GM13977 (cell line): ENCODE results near the gene ZDHHC22.

ENCODE experiments used
- DNase-seq: peaks from one replicate; pipeline ENCODE4 v3.0.0; 2012; ENCODE audit warnings: low spot score
- in situ Hi-C: fragments of 300-500 bp; cut with MboI; formaldehyde crosslinking; loops from one replicate; pipeline ENCODE4 v1.12.0; 2022; ENCODE audit warnings: low sequenced_read_pairs, low pct_unique_long_range_greater_than_20kb, mixed read lengths, inconsistent platforms; ENCODE audit not compliant: unreplicated experiment
- TF ChIP-seq, protein P1 (sequence below): IDR thresholded peaks from 2 replicates; pipeline ENCODE4 v1.5.1; 2012; ENCODE audit warnings: mild to moderate bottlenecking, control low read depth; ENCODE audit not compliant: insufficient read depth; ENCODE audit errors: extremely low read depth, missing control alignments

The ZDHHC22 gene

DNA sequence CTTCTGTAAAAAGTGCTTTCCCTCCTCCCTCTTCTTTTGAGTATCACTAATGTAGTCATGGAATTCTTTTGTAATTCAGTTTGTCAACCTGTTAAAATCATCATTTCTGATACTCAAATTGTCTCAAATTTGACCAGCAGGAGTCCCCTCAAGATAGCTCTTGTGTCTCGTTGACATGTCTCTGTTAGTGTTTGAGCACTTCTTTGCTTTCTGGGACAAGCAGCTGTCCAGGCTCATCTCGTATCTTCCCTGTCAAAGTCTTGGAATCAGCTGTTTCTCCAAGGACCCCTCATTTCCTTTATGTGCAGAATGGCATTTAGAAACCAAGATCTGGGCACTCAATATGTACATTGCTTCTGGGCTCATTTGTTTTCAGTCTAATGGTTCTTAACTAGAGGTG lies 32.8 kb downstream of the ZDHHC22 start:
- in situ Hi-C loops, result no loop called here
- no peak for DNase-seq
- TF ChIP-seq, protein P1, sequence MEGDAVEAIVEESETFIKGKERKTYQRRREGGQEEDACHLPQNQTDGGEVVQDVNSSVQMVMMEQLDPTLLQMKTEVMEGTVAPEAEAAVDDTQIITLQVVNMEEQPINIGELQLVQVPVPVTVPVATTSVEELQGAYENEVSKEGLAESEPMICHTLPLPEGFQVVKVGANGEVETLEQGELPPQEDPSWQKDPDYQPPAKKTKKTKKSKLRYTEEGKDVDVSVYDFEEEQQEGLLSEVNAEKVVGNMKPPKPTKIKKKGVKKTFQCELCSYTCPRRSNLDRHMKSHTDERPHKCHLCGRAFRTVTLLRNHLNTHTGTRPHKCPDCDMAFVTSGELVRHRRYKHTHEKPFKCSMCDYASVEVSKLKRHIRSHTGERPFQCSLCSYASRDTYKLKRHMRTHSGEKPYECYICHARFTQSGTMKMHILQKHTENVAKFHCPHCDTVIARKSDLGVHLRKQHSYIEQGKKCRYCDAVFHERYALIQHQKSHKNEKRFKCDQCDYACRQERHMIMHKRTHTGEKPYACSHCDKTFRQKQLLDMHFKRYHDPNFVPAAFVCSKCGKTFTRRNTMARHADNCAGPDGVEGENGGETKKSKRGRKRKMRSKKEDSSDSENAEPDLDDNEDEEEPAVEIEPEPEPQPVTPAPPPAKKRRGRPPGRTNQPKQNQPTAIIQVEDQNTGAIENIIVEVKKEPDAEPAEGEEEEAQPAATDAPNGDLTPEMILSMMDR, result no peak

DNA sequence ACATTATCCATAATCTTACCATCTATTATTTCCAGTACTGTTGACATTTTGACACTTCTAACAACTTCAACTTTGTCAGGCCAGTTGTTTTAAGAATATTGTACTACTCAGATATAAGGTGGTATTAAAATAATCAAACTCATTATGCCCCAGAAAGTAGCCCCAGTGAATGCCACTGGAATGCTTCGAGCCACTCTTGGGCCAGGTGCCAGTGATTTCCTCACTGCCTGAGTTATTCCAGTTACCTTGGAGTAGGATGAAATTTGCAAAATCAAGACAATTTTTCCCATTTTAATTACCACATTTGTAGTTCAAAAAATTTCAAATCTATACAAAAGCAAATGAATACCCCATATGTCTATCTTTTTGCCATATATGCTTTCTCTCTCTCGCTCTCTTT lies 34.4 kb downstream of the ZDHHC22 start:
- DNase-seq, result no peak
- TF ChIP-seq, protein P1, result no peak
- in situ Hi-C loops, result no loop called here

DNA sequence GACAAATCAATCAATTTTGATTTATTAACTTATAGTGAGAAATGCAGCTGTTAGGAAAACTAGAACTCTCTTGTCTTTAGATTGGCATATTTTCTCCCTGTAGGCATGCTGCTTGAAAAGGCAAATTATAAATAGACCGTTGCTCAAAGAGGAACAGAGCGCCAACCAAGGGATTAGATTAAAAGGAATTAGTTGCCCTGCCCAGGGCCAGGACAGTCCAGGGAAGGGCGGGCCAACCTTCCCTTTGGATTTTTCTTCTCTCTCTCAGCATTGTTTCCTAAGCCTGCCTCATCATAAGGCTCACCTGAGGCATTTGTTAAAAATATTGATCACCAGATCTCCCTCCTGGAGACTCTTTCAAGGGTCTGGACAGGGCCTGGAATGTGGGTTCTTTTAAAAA lies 34.9 kb downstream of the ZDHHC22 start:
- TF ChIP-seq, protein P1, result no peak
- in situ Hi-C loops, result no loop called here
- no peak for DNase-seq

DNA sequence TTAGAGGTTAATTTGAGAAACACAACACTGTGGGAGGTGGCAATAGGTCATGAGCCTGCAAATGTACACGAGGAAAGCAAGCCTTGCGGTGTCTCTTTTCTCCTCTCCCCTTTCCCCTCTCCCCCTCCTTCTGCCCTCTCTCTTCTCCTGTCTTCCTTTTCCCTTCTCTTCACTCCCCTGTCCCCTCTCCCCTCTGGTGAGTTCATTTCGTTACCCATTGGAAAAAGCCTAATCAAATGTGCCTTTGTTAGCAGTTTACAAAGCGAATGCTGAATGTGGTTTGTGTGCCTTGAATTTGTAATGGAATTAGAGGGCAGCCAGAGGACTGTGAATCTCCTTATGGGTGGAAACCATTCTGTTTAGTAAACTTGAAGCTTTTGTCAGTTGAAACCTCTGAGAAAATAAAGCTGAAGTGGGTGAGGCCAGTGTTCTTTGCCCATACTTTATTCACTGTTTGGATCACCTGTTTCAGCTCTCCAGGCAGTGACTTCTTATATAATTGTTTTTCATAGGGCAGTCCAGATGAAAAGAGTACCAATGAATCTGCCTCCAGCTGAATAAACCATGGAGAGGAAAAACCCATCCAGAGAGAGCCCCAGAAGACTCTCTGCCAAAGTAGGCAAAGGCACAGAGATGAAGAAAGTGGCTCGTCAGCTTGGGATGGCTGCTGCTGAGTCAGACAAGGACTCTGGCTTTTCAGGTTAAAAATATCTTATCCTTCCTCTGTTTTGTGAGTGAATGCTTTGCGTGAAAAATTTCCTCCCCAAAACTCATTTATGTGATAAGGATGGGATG lies 36.2 kb downstream of the ZDHHC22 start:
- in situ Hi-C loops, result no loop called here
- DNase-seq, result no peak
- TF ChIP-seq, protein P1, result no peak

DNA sequence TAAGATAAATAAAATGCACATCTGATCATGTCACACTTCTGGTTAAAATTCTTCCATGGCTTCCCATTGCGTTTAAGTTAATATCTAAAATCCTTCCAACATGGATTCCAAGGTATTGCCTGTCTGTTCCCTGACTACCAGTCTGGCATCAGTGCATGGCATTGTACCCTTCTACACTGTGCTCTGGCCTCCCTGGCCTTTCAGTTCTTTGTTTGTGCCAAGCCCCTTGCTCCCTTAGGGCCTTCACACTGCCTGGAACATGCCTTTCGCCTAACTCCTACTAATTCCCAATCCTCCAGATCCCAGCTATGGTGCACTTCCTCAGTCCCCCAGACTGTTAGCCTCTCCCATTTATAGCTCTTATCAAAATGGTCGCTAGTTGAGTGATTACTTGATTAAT lies 37.2 kb downstream of the ZDHHC22 start:
- no peak for DNase-seq
- TF ChIP-seq, protein P1, result no peak
- in situ Hi-C loops, result no loop called here

DNA sequence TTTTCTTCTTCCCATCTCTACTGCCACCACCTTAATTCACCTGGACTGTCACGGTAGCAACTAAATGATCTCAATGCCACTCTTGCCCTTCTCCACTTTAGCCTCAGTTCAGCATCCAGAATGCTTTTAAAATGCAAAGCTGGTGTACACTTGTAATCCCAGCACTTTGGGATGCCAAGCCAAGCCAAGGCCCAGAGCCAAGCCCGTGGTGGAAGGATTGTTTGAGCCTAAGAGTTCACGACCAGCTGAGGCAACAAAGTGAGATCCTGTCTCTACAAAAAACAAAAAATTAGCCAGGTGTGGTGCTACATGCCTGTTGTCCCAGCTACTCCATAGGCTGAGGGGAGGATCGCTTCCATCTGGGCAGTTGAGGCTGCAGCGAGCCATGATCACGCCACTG lies 37.6 kb downstream of the ZDHHC22 start:
- TF ChIP-seq, protein P1, result no peak
- no peak for DNase-seq
- in situ Hi-C loops, result no loop called here
